ENCODE measurements around the gene RGS7.

- TF ChIP-seq EZH2 (IDR thresholded peaks at IDR 0.05; ENCODE audit: insufficient read depth, poor library complexity, severe bottlenecking) (no peak), EZH2phosphoT487 (IDR thresholded peaks at IDR 0.05; ENCODE audit: insufficient read depth, low read depth) (no peak)
Observed at GRCh38 chr1:240833075-240833474, 523.9 kb downstream of the RGS7 start.

Data from GM23248 (cell line).